Astrocyte (in vitro differentiated cells and primary cell): ENCODE measurements around the gene PSD. TPM values are rescaled to one million over a fixed set of nuclear protein-coding genes. Genes with fewer than 3 reads are reported as not detected.
A peak's percentile ranks its signal among the peaks of the same experiment; 100 is the strongest.

Experiments
- DNase-seq: peaks from one replicate; pipeline ENCODE4 v3.0.0-alpha.2; 2010; ENCODE audit warnings: low read depth
- FAIRE-seq: peaks from 2 replicates; lab custom pipeline; 2011; peaks lifted over from hg19 to GRCh38; lab: Jason Lieb, UNC
- H2AFZ ChIP-seq: 2 replicates; pipeline ENCODE4 v1.6.0; 2012; ENCODE audit warnings: low read depth, low read length, inconsistent platforms
- H3K27ac ChIP-seq: 2 replicates; pipeline ENCODE4 v1.5.1; 2011; ENCODE audit warnings: low read depth, low read length, inconsistent platforms
- H3K27me3 ChIP-seq: 2 replicates; pipeline ENCODE4 v1.6.0; 2011; ENCODE audit warnings: low read length, inconsistent platforms; ENCODE audit not compliant: insufficient read depth
- H3K36me3 ChIP-seq: 2 replicates; pipeline ENCODE4 v1.5.1; 2011; ENCODE audit warnings: low read length, inconsistent platforms; ENCODE audit not compliant: insufficient read depth
- H3K4me1 ChIP-seq: 2 replicates; pipeline ENCODE4 v1.5.1; 2011; ENCODE audit warnings: low read length, inconsistent platforms; ENCODE audit not compliant: insufficient read depth
- H3K4me2 ChIP-seq: 2 replicates; pipeline ENCODE4 v1.6.0; 2012; ENCODE audit warnings: low read length, inconsistent platforms
- H3K4me3 ChIP-seq: 2 replicates; pipeline ENCODE4 v1.5.1; 2011; ENCODE audit warnings: low read depth, mild to moderate bottlenecking, low read length, inconsistent platforms; ENCODE audit not compliant: insufficient read depth
- H3K79me2 ChIP-seq: 2 replicates; pipeline ENCODE4 v1.6.0; 2012; ENCODE audit warnings: mild to moderate bottlenecking, low read length, inconsistent platforms; ENCODE audit not compliant: insufficient read depth
- H3K9ac ChIP-seq: 2 replicates; pipeline ENCODE4 v1.6.0; 2012; ENCODE audit warnings: mild to moderate bottlenecking, low read length, inconsistent platforms
- H3K9me3 ChIP-seq: 2 replicates; pipeline ENCODE4 v1.5.1; 2012; ENCODE audit warnings: low read depth, mild to moderate bottlenecking, low read length, inconsistent platforms; ENCODE audit not compliant: insufficient read depth
- H4K20me1 ChIP-seq: 2 replicates; pipeline ENCODE4 v1.6.0; 2012; ENCODE audit warnings: low read length, inconsistent platforms; ENCODE audit not compliant: insufficient read depth
- H3K27ac Mint-ChIP-seq: one replicate; pipeline ENCODE4 v1.8.0; 2021; ENCODE audit warnings: mild to moderate bottlenecking, mixed read lengths; ENCODE audit not compliant: unreplicated experiment
- H3K27me3 Mint-ChIP-seq: one replicate; pipeline ENCODE4 v1.8.0; 2021; ENCODE audit warnings: low read depth, mixed read lengths; ENCODE audit not compliant: unreplicated experiment
- H3K36me3 Mint-ChIP-seq: one replicate; pipeline ENCODE4 v1.8.0; 2021; ENCODE audit warnings: low read depth, mixed read lengths; ENCODE audit not compliant: unreplicated experiment
- H3K4me1 Mint-ChIP-seq: one replicate; pipeline ENCODE4 v1.8.0; 2021; ENCODE audit warnings: low read depth, mixed read lengths; ENCODE audit not compliant: unreplicated experiment
- H3K4me3 Mint-ChIP-seq: one replicate; pipeline ENCODE4 v1.8.0; 2021; ENCODE audit warnings: mild to moderate bottlenecking, moderate library complexity, mixed read lengths; ENCODE audit not compliant: unreplicated experiment
- H3K9me3 Mint-ChIP-seq: one replicate; pipeline ENCODE4 v1.8.0; 2021; ENCODE audit warnings: mild to moderate bottlenecking, mixed read lengths; ENCODE audit not compliant: unreplicated experiment
- EZH2 ChIP-seq: IDR thresholded peaks from 2 replicates; pipeline ENCODE4 v1.6.1; 2012; ENCODE audit warnings: mild to moderate bottlenecking, low read length, inconsistent platforms; ENCODE audit not compliant: insufficient read depth
- total RNA-seq: library from RNA; stranded (reverse); gene quantifications from 2 replicates; pipeline ENCODE4 v1.2.1, GENCODE V29; 2021
- TF ChIP-seq, protein P1 (sequence below): IDR thresholded peaks from 2 replicates; pipeline ENCODE4 v1.5.1; 2011; ENCODE audit warnings: low read depth, mild to moderate bottlenecking, inconsistent platforms, low read length, moderate library complexity; ENCODE audit not compliant: insufficient read depth

Gene PSD
- total RNA-seq, 1 donor from 2014 or later, result 8.8 TPM

DNA sequence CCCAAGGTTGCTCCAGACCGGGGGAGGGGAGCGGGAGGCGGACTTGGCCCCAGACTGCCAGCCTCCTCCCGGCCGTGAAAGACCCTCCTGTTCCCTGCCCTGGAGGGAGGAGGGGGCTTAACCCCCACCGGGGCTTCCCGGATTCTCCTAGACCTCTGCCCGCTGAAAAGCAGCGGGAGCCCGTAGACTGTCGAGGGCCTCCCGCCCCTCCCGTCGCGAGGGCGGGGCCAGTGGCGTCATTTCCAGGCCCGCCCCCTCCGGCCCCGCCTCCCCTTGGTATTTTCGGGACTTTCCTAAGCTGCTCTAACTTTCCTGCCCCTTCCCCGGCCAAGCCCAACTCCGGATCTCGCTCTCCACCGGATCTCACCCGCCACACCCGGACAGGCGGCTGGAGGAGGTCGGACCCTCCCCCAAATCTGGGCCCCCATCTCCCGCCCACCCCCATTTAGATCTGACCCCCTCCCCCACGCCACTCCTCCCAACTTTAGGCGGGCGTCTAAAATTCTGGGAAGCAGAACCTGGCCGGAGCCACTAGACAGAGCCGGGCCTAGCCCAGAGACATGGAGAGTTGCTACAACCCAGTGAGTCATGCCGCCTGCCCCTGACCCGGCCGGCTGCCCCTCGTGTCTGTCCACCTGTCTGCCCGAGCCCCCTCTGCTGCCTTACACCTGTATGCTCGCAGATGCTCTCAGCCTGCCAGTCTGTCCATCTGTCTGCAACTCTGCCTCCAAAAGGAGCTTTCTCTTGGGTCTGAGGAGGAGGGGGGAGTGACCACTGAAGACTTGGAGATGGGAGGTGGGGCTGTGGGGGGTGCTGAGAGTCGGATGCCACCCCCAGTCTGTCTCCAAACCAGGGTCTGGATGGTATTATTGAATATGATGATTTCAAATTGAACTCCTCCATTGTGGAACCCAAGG lies 22.9 kb downstream of the PSD start, which contains the start of gene NFKB2:
Gene NFKB2 (plus strand): TSS at position 306 of the 917 bp plus-strand sequence. CDS start 255 bp downstream, at position 561.
- Histone ChIP-seq H2AFZ (peak within 1 kb of the TSS; percentile 75), H3K4me2 (peak within 1 kb of the TSS; percentile 100), H3K4me1 (peaks cover 30% of the 10 kb centered on the region), H4K20me1 (no peaks in the 10 kb centered on the region), H3K79me2 (peaks cover 13% of the 10 kb centered on the region), H3K27me3 (peaks cover 6% of the 10 kb centered on the region), H3K9me3 (no peaks in the 10 kb centered on the region), H3K27ac (peak within 1 kb of the TSS; percentile 89), H3K4me3 (peak within 1 kb of the TSS; percentile 74), H3K36me3 (no peaks in the 10 kb centered on the region), H3K9ac (peak within 1 kb of the TSS; percentile 94)
- DNase-seq (peak; percentile 66), FAIRE-seq (no peak)
- H3K27ac Mint-ChIP-seq, result peak within 1 kb of the TSS; percentile 90
- peak within 1 kb of the TSS; percentile 85 for H3K4me3 Mint-ChIP-seq
- no peak for TF ChIP-seq EZH2
- TF ChIP-seq, protein P1, sequence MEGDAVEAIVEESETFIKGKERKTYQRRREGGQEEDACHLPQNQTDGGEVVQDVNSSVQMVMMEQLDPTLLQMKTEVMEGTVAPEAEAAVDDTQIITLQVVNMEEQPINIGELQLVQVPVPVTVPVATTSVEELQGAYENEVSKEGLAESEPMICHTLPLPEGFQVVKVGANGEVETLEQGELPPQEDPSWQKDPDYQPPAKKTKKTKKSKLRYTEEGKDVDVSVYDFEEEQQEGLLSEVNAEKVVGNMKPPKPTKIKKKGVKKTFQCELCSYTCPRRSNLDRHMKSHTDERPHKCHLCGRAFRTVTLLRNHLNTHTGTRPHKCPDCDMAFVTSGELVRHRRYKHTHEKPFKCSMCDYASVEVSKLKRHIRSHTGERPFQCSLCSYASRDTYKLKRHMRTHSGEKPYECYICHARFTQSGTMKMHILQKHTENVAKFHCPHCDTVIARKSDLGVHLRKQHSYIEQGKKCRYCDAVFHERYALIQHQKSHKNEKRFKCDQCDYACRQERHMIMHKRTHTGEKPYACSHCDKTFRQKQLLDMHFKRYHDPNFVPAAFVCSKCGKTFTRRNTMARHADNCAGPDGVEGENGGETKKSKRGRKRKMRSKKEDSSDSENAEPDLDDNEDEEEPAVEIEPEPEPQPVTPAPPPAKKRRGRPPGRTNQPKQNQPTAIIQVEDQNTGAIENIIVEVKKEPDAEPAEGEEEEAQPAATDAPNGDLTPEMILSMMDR, result no peak
- H3K9me3 Mint-ChIP-seq, result no peaks in the 10 kb centered on the region
- H3K36me3 Mint-ChIP-seq, result peaks cover 4% of the 10 kb centered on the region
- H3K4me1 Mint-ChIP-seq, result peaks cover 20% of the 10 kb centered on the region
- H3K27me3 Mint-ChIP-seq, result peaks cover 2% of the 10 kb centered on the region

DNA sequence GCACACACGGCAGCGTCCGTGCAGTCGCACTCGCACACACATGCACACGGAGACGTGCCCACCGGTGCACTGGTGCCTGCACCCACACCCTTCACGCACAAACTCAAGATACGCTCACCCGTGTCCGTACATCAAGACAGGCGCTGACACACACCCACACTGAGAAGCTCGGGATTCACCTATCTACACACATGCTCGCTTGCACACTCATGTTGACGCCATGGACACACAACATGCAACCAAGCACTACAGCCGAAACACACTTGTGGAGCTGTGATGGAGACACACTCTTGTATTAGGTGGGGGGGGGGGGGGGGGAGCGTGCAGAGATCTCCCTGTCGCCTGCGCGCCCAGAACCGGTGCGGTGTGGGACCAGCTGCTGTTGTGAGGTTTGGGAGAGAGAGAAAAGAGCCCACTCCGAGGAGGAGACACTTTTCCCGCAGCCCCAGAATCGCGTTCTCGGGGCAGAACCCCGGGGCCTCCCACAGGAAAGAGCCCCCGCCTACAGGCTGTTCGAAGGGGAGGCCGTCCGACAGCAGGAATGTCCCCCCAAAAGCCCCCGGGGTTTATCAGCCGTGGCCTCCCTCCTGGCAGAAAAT lies 23.7 kb downstream of the PSD start:
- no peak for TF ChIP-seq EZH2
- TF ChIP-seq, protein P1, result no peak
- Mint-ChIP-seq H3K4me3 (peak overlapping the region; percentile 84), H3K27ac (peak overlapping the region; percentile 90), H3K36me3 (peaks cover 4% of the 10 kb centered on the region), H3K9me3 (no peaks in the 10 kb centered on the region), H3K27me3 (peaks cover 2% of the 10 kb centered on the region), H3K4me1 (peaks cover 18% of the 10 kb centered on the region)
- Histone ChIP-seq H3K27ac (peak overlapping the region; percentile 89), H3K79me2 (peaks cover 13% of the 10 kb centered on the region), H3K4me1 (peaks cover 27% of the 10 kb centered on the region), H2AFZ (peak overlapping the region; percentile 75), H3K27me3 (peaks cover 10% of the 10 kb centered on the region), H4K20me1 (no peaks in the 10 kb centered on the region), H3K36me3 (no peaks in the 10 kb centered on the region), H3K4me3 (peak overlapping the region; percentile 74), H3K9me3 (no peaks in the 10 kb centered on the region), H3K4me2 (peak overlapping the region; percentile 100), H3K9ac (peak overlapping the region; percentile 94)
- no peak for FAIRE-seq
- DNase-seq, result peak; percentile 41
